KMS-11 (cell line): Measurements from ENCODE around the gene RNF19B.
"Not testable (repeated sequence)": the region's sequence is repeated elsewhere in the genome, so short reads cannot be mapped to it uniquely, and the experiment has no call there.

Experiments used
- H2AFZ ChIP-seq: fragments of 200-600 bp; sonication (generic); 2 replicates; pipeline ENCODE4 v1.6.1; 2016; ENCODE audit warnings: antibody characterized with exemption, mixed run types, low read depth
- H3K27ac ChIP-seq: fragments of 200-600 bp; sonication (generic); 2 replicates; pipeline ENCODE4 v1.6.1; 2016; ENCODE audit warnings: mild to moderate bottlenecking, mixed run types
- H3K27me3 ChIP-seq: fragments of 200-600 bp; sonication (generic); 2 replicates; pipeline ENCODE4 v1.6.1; 2017; ENCODE audit warnings: mild to moderate bottlenecking, low read depth, mixed run types, moderate library complexity; ENCODE audit not compliant: insufficient read depth
- H3K36me3 ChIP-seq: fragments of 200-600 bp; sonication (generic); 2 replicates; pipeline ENCODE4 v1.6.1; 2017; ENCODE audit warnings: mild to moderate bottlenecking, mixed run types; ENCODE audit not compliant: insufficient read depth
- H3K4me1 ChIP-seq: fragments of 200-600 bp; sonication (generic); 2 replicates; pipeline ENCODE4 v1.6.1; 2016; ENCODE audit warnings: mild to moderate bottlenecking, low read depth, mixed run types; ENCODE audit not compliant: poor library complexity, severe bottlenecking
- H3K4me2 ChIP-seq: fragments of 200-600 bp; sonication (generic); 2 replicates; pipeline ENCODE4 v1.7.0; 2016; ENCODE audit warnings: mild to moderate bottlenecking, mixed run types
- H3K4me3 ChIP-seq: fragments of 200-600 bp; sonication (generic); IDR thresholded peaks from 2 replicates; pipeline ENCODE4 v1.6.1; 2017; ENCODE audit warnings: low read depth, low read length, mixed read lengths; ENCODE audit not compliant: insufficient read depth
- H3K79me2 ChIP-seq: fragments of 200-600 bp; sonication (generic); 2 replicates; pipeline ENCODE4 v1.6.1; 2016; ENCODE audit warnings: low read depth, mixed run types; ENCODE audit not compliant: insufficient read depth
- H3K9ac ChIP-seq: fragments of 200-600 bp; sonication (generic); 2 replicates; pipeline ENCODE4 v1.6.1; 2016; ENCODE audit warnings: mild to moderate bottlenecking, mixed run types
- H4K20me1 ChIP-seq: fragments of 200-600 bp; sonication (generic); 2 replicates; pipeline ENCODE4 v1.6.1; 2016; ENCODE audit warnings: mild to moderate bottlenecking, mixed run types; ENCODE audit not compliant: insufficient read depth
- TF ChIP-seq, protein P1 (sequence below): fragments of 200-600 bp; sonication (generic); conservative IDR thresholded peaks from 2 replicates; pipeline ENCODE4 v1.6.1; 2017; ENCODE audit warnings: low read depth, mild to moderate bottlenecking, antibody characterized with exemption, low read length, moderate library complexity, mixed read lengths

Gene RNF19B

DNA sequence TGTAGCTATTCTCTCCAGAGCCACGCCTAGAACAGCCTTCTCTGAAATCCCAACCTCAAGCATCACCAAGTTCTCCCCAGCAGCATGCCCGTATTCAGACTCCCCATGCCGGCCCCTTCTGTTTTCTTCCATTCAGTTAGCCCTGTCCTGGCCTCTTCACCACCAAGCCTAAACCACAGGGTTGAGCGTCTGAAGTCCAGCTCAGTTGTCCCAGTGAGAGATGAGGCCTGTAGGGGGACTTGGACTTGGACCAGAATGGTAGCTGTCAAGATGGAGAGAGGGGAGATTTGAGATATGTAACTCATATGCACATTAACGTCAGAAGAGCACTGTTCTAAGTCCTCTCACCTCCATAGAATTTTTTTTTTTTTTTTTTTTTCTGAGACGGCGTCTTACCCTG lies 58.0 kb downstream of the RNF19B start:
- H3K27ac ChIP-seq, result no peak overlapping the region
- no peaks in the 10 kb centered on the region for H3K79me2 ChIP-seq
- no peak overlapping the region for H3K9ac ChIP-seq
- H3K4me3 ChIP-seq, result no peak overlapping the region
- no peaks in the 10 kb centered on the region for H3K27me3 ChIP-seq
- H3K4me2 ChIP-seq, result no peak overlapping the region
- TF ChIP-seq, protein P1, sequence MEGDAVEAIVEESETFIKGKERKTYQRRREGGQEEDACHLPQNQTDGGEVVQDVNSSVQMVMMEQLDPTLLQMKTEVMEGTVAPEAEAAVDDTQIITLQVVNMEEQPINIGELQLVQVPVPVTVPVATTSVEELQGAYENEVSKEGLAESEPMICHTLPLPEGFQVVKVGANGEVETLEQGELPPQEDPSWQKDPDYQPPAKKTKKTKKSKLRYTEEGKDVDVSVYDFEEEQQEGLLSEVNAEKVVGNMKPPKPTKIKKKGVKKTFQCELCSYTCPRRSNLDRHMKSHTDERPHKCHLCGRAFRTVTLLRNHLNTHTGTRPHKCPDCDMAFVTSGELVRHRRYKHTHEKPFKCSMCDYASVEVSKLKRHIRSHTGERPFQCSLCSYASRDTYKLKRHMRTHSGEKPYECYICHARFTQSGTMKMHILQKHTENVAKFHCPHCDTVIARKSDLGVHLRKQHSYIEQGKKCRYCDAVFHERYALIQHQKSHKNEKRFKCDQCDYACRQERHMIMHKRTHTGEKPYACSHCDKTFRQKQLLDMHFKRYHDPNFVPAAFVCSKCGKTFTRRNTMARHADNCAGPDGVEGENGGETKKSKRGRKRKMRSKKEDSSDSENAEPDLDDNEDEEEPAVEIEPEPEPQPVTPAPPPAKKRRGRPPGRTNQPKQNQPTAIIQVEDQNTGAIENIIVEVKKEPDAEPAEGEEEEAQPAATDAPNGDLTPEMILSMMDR, result no peak
- no peaks in the 10 kb centered on the region for H4K20me1 ChIP-seq
- H3K36me3 ChIP-seq, result no peaks in the 10 kb centered on the region
- no peak overlapping the region for H2AFZ ChIP-seq
- no peaks in the 10 kb centered on the region for H3K4me1 ChIP-seq

DNA sequence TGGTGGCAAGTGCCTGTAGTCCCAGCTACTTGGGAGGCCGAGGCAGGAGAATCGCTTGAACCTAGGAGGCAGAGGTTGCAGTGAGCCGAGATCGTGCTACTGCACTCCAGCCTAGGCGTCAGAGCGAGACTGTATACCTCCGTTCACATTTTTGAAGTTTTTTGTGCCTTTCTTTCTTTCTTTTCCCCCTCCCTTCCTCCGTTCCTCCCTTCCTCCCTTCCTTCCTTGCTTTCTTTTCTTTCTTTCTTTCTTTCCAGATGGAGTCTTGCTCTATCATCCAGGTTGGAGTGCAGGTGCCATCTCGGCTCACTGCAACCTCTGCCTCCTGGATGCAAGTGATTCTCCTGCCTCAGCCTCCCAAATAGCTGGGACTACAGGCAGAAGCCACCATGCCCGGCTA lies 59.0 kb downstream of the RNF19B start:
- not testable (repeated sequence) for H3K36me3 ChIP-seq, H2AFZ ChIP-seq, H3K27me3 ChIP-seq, H3K79me2 ChIP-seq, H3K4me1 ChIP-seq, H3K9ac ChIP-seq, H3K4me3 ChIP-seq, H3K27ac ChIP-seq, H4K20me1 ChIP-seq, H3K4me2 ChIP-seq

DNA sequence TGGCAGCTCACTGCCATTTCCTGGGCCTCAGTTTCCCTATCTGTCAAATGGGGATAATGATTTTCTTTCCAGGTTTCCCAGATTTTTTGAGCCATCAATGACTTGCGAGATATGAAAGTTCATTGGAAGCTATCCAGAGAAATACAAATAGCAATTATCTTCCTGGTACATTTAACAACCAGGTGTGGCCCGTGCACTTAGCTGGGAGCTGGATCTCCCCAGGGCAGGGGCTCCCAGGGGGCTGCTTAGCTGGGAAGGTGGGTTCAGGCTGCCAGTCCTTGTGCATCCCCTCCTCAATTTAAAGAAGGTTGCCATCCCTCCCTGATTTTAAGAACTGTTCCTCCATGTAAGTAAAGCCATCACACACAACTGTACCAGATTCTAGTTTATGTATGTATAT lies 59.8 kb downstream of the RNF19B start:
- no peaks in the 10 kb centered on the region for H3K4me1 ChIP-seq
- no peak overlapping the region for H3K4me3 ChIP-seq
- H2AFZ ChIP-seq, result no peak overlapping the region
- H3K79me2 ChIP-seq, result no peaks in the 10 kb centered on the region
- no peaks in the 10 kb centered on the region for H4K20me1 ChIP-seq
- H3K27me3 ChIP-seq, result no peaks in the 10 kb centered on the region
- no peaks in the 10 kb centered on the region for H3K36me3 ChIP-seq
- no peak overlapping the region for H3K4me2 ChIP-seq
- no peak overlapping the region for H3K9ac ChIP-seq
- TF ChIP-seq, protein P1, result no peak
- no peak overlapping the region for H3K27ac ChIP-seq

DNA sequence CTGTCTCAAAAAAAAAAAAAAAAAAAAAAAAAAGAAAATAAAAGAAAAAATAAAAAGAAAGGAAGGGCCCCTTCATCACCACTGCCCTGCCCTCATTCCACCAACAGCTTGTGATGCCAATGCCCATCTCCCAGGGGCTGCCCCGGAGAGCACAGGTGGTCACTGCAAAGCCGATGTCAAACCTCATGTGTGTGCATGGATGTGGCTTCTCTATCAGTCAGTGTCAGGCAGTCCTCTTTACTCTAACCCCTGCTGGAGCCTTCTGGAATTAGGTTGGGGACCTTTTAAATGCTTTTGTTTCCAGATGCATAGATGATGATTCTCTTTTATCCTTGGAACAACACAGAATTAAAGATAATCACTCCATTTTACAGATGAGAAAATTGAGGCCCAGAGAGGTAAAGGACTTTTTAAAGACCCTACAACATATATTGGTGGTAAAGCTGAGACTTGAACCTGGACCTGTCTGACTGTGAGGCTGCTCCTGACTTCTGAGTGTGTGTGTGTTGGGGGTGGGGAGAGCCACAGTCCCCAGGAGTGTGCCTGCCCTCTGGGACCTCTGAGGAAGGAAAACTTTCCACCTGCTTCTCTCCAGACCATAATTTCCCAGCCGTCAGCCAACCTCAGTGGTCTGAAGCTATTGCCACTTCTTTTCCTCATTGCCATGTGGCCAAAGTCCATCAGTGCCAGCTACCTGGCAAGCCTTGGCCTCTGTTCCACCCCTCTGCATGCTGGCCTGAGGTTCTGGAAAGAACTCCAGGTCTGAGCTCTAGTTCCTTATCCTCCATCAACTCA lies 60.4 kb downstream of the RNF19B start:
- TF ChIP-seq, protein P1, result no peak
- no peak overlapping the region for H3K9ac ChIP-seq
- no peaks in the 10 kb centered on the region for H3K4me1 ChIP-seq
- no peaks in the 10 kb centered on the region for H4K20me1 ChIP-seq
- H3K36me3 ChIP-seq, result no peaks in the 10 kb centered on the region
- H3K27me3 ChIP-seq, result no peaks in the 10 kb centered on the region
- H3K27ac ChIP-seq, result no peak overlapping the region
- H2AFZ ChIP-seq, result no peak overlapping the region
- H3K79me2 ChIP-seq, result no peaks in the 10 kb centered on the region
- H3K4me2 ChIP-seq, result no peak overlapping the region
- H3K4me3 ChIP-seq, result no peak overlapping the region

DNA sequence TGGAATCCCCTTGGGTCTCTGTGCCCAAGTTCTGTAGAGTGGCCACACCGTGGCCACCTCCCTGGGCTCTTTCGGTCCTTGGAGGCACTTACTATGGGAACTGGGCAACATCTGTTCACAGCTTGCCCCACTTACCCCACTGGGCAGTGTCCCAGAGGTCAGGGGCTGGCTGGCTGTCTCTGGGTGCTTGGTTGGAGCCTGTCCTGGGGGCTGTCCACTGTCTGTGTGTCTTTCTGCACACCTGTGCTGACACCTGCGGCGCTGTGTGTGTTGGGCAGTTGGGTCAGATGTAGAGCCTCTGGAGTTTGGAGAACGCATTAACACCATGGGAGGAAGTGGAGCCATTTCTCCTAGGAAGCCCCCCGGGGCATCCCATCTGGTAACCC lies 62.1 kb downstream of the RNF19B start:
- H3K27me3 ChIP-seq, result no peaks in the 10 kb centered on the region
- H3K79me2 ChIP-seq, result no peaks in the 10 kb centered on the region
- no peaks in the 10 kb centered on the region for H3K36me3 ChIP-seq
- H3K4me2 ChIP-seq, result no peak overlapping the region
- TF ChIP-seq, protein P1, result no peak
- H3K4me1 ChIP-seq, result no peaks in the 10 kb centered on the region
- no peaks in the 10 kb centered on the region for H4K20me1 ChIP-seq
- no peak overlapping the region for H3K9ac ChIP-seq
- H3K4me3 ChIP-seq, result no peak overlapping the region
- H2AFZ ChIP-seq, result no peak overlapping the region
- no peak overlapping the region for H3K27ac ChIP-seq
